Subcutaneous adipose tissue (tissue), 4 donors: Measurements from ENCODE around the gene ITGAD. TPM values are rescaled to one million over a fixed set of nuclear protein-coding genes. Genes with fewer than 3 reads are reported as not detected.

ENCODE experiments used
- total RNA-seq, 4 donors: library from RNA; depleted of rRNA; stranded (reverse); fragments of >200 nt; gene quantifications; one replicate each; pipeline ENCODE4 v1.1.0, GENCODE V29; 2016
- TF ChIP-seq, protein P1 (sequence below): fragments of 450-650 bp; IDR thresholded peaks from one replicate; pipeline ENCODE4 v1.5.1; 2016; ENCODE audit warnings: low read depth, mild to moderate bottlenecking, control low read depth, antibody characterized with exemption, moderate library complexity

Gene ITGAD
- under 1 TPM in 3 of 4 donors, not detected in 1; 0.22 to 0.68 (median 0.65) TPM for total RNA-seq

DNA sequence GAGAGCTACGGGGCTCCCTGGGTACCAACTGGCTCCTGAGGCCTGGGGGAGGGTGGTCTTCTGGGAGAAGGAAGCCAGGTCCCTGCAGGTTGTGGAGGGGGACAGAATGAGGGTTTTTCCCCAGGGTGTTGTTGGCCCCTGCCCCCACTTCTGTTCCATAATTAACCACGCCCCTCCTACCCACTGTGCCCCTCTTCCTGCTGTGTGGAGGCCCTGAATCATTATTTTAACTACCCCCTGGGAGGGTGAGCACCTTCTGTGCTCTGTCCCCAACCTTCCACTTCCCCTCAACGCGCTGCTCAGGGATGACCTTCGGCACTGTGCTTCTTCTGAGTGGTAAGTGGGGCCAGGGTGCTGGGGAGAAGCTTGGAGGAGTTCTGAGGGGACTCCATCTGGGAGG lies at the start of gene ITGAD:
Gene ITGAD, plus strand, starts transcription at position 280 of the 400 bp plus-strand sequence. Its CDS starts 26 bp downstream, at position 306.
- TF ChIP-seq, protein P1, sequence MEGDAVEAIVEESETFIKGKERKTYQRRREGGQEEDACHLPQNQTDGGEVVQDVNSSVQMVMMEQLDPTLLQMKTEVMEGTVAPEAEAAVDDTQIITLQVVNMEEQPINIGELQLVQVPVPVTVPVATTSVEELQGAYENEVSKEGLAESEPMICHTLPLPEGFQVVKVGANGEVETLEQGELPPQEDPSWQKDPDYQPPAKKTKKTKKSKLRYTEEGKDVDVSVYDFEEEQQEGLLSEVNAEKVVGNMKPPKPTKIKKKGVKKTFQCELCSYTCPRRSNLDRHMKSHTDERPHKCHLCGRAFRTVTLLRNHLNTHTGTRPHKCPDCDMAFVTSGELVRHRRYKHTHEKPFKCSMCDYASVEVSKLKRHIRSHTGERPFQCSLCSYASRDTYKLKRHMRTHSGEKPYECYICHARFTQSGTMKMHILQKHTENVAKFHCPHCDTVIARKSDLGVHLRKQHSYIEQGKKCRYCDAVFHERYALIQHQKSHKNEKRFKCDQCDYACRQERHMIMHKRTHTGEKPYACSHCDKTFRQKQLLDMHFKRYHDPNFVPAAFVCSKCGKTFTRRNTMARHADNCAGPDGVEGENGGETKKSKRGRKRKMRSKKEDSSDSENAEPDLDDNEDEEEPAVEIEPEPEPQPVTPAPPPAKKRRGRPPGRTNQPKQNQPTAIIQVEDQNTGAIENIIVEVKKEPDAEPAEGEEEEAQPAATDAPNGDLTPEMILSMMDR: no peak

DNA sequence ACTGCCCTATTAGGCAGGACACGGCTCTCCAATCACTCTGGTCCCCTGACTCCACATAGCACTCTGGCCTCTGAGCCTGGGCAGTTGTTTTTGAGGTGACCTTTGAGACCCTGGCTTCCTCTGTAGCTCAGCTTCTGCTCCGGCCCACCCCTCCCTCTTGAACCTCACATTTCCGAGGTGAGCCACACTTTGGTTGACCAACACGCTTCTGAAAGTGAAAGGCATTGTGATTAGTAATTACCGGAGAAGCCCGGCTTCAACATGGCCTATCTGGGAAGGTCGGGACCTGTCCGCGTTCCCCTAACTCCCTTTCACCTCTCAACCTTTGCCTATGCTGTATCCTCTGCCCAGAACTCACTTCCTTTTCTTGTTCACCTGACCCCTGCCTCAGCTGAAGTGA lies 48.4 kb upstream of the ITGAD start:
- TF ChIP-seq, protein P1: no peak

- TF ChIP-seq, protein P1: no peak
These were observed 45.7 kb upstream of the ITGAD start for GRCh38 chr16:31347445-31347844.

DNA sequence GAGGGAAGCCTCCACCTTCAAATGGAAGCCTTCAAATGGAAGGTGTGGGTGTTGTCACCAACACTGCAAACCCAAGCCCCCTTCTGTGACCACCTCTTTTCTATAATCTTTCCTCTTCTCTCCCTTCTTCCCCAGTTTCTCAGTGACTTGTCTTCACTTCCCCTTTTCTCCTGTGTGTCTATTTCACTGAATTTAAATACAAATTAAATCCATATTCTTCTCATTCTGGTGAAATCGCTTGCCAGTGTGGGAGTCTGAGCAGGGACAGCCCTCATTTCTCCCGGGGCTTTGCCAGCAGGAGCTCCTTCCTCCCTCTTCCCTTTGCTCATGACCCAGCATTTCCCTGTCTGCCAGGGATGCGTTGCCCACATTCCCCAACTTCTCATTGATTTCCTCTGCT lies 44.6 kb upstream of the ITGAD start:
- TF ChIP-seq, protein P1: no peak

GRCh38 chr16:31350275-31351005 lies 42.7 kb upstream of the ITGAD start:
- TF ChIP-seq, protein P1: no peak

DNA sequence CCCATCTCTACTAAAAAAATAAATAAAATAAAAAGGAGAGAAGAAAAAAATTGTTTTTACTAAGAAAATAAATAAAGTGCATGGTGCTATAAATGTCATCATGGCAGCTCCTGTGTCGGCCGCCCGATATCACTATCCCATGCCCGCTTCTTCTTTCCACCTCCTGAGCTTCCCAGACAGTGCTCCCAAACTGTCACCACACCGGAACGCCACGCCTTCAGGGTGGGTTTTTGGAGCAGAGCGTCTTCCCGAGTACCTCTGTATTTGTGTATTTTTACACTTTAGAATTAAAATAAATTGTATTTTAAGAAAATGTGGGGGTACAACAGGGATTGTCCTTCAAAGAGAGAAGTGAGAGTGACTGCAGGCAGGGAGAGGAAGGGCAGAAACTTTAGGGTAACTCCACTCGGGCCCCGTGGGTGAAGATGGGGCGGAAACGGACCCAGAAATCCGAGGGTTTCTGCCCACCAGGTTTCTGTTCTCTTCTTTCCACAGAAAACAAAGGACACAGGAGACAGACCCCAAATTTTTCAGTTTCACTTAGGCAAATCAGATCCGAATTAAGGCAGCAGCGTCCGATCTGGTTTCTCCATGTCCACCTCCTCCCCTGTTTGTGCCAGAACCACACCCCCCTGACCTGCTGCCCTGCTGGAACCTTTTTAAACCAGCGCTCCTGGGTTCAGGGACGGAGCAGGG lies 41.7 kb upstream of the ITGAD start:
- TF ChIP-seq, protein P1: no peak

GRCh38 chr16:31351942-31352325 lies 41.2 kb upstream of the ITGAD start:
- TF ChIP-seq, protein P1: no peak
